OCI-LY3 (cell line): ENCODE results near the gene FGF19.

Source experiments
- EZH2phosphoT487 ChIP-seq: fragments of 200-600 bp; shearing (Covaris generic); IDR thresholded peaks from 2 replicates; pipeline ENCODE4 v1.6.1; 2018; ENCODE audit warnings: antibody characterized with exemption, mixed run types, low read depth
- TF ChIP-seq, protein P1 (sequence below): fragments of 200-600, 300-600 bp; sonication (generic); IDR thresholded peaks from 2 replicates; pipeline ENCODE4 v1.5.1; 2014; ENCODE audit warnings: antibody characterized with exemption, low read length, low read depth

DNA sequence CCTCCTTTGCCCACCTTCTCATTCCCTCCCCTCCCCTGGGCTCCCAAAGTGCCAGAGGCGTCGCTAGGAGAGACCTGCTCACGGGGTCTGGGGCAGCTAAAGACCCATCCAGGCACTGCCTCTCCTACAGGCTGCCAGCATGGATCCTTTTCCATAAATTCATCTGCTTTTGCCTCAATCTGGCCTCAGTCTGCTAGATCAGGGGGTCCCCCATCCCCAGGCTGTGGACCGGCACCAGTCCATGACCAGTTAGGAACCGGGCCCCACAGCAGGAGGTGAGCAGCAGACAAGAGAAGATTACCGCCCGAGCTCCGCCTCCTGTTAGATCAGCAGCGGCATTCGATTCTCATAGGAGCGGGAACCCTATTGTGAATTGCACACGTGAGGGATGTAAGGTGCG, 41.0 kb downstream of the FGF19 start:
- TF ChIP-seq, protein P1, sequence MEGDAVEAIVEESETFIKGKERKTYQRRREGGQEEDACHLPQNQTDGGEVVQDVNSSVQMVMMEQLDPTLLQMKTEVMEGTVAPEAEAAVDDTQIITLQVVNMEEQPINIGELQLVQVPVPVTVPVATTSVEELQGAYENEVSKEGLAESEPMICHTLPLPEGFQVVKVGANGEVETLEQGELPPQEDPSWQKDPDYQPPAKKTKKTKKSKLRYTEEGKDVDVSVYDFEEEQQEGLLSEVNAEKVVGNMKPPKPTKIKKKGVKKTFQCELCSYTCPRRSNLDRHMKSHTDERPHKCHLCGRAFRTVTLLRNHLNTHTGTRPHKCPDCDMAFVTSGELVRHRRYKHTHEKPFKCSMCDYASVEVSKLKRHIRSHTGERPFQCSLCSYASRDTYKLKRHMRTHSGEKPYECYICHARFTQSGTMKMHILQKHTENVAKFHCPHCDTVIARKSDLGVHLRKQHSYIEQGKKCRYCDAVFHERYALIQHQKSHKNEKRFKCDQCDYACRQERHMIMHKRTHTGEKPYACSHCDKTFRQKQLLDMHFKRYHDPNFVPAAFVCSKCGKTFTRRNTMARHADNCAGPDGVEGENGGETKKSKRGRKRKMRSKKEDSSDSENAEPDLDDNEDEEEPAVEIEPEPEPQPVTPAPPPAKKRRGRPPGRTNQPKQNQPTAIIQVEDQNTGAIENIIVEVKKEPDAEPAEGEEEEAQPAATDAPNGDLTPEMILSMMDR = no peak
- no peak for TF ChIP-seq EZH2phosphoT487
